ENCODE data around the gene NUDT8.

GRCh38 chr11:67664696-67665540 lies 35.2 kb upstream of the NUDT8 start:
- TF ChIP-seq, protein P1, sequence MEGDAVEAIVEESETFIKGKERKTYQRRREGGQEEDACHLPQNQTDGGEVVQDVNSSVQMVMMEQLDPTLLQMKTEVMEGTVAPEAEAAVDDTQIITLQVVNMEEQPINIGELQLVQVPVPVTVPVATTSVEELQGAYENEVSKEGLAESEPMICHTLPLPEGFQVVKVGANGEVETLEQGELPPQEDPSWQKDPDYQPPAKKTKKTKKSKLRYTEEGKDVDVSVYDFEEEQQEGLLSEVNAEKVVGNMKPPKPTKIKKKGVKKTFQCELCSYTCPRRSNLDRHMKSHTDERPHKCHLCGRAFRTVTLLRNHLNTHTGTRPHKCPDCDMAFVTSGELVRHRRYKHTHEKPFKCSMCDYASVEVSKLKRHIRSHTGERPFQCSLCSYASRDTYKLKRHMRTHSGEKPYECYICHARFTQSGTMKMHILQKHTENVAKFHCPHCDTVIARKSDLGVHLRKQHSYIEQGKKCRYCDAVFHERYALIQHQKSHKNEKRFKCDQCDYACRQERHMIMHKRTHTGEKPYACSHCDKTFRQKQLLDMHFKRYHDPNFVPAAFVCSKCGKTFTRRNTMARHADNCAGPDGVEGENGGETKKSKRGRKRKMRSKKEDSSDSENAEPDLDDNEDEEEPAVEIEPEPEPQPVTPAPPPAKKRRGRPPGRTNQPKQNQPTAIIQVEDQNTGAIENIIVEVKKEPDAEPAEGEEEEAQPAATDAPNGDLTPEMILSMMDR (IDR thresholded peaks at IDR 0.05), result no peak
- no peak for TF ChIP-seq TCF7L2 (IDR thresholded peaks at IDR 0.05; ENCODE audit: low read depth, low read length)
